ENCODE data around the gene AP2B1. TPM values are rescaled to one million over a fixed set of nuclear protein-coding genes. Genes with fewer than 3 reads are reported as not detected.
"Not testable (repeated sequence)": the region's sequence is repeated elsewhere in the genome, so short reads cannot be mapped to it uniquely, and the experiment has no call there.

AP2B1 gene
- total RNA-seq, 3 donors from 2014 or later = 78.4 to 91.9 (median 88.5) TPM

DNA sequence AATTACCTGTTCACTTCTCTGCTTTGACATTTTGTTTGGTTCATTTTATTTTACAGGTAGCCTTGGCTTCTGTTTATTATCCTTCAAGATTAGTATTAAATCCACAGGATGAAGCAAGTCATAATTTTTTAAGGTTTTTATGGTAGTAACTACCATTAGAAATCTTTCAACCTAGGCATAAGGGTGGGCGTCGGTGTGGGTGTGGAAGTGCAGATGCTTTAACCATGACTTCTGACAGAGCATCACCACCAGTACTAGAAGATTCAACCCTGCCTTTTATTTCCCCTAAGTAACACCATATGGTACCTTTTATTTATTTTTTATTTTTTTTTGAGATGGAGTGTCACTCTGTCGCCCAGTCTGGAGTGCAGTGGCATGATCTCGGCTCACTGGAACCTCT is 22.7 kb downstream of the AP2B1 start:
- H3K27me3 ChIP-seq = no peaks in the 10 kb centered on the region
- no peak overlapping the region for H3K4me3 ChIP-seq
- intact Hi-C loops (cut with DNase I; ENCODE audit: low total_unique reads) = no loop called here
- H3K36me3 ChIP-seq = no peaks in the 10 kb centered on the region
- no peak for DNase-seq (ENCODE audit: low spot score in 2 of 2)
- H3K9me3 ChIP-seq = no peaks in the 10 kb centered on the region
- TF ChIP-seq POLR2A (IDR thresholded peaks at IDR 0.05) (no peak), POLR2AphosphoS5 (IDR thresholded peaks at IDR 0.05) (no peak)
- TF ChIP-seq, protein P1, sequence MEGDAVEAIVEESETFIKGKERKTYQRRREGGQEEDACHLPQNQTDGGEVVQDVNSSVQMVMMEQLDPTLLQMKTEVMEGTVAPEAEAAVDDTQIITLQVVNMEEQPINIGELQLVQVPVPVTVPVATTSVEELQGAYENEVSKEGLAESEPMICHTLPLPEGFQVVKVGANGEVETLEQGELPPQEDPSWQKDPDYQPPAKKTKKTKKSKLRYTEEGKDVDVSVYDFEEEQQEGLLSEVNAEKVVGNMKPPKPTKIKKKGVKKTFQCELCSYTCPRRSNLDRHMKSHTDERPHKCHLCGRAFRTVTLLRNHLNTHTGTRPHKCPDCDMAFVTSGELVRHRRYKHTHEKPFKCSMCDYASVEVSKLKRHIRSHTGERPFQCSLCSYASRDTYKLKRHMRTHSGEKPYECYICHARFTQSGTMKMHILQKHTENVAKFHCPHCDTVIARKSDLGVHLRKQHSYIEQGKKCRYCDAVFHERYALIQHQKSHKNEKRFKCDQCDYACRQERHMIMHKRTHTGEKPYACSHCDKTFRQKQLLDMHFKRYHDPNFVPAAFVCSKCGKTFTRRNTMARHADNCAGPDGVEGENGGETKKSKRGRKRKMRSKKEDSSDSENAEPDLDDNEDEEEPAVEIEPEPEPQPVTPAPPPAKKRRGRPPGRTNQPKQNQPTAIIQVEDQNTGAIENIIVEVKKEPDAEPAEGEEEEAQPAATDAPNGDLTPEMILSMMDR (IDR thresholded peaks at IDR 0.05) = no peak
- no peaks in the 10 kb centered on the region for H3K4me1 ChIP-seq
- no peak overlapping the region for H3K27ac ChIP-seq

DNA sequence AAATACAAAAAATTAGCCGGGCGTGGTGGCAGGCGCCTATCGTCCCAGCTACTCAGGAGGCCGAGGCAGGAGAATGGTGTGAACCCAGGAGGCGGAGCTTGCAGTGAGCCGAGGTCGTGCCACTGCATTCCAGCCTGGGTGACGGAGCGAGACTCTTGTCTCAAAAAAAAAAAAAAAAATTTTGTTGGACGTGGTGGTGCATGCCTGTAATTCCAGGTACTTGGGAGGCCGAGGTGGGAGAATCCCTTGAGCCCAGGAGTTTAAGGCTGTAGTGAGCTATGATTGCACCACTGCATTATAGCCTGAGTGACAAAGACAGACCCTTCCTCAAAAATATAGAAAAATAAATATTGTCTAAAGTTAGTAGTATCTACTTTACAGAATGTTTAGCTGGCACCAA is 23.6 kb downstream of the AP2B1 start:
- H3K36me3 ChIP-seq; intact Hi-C loops (cut with DNase I; ENCODE audit: low total_unique reads); H3K27ac ChIP-seq; H3K27me3 ChIP-seq; H3K4me1 ChIP-seq; DNase-seq (ENCODE audit: low spot score in 2 of 2); H3K4me3 ChIP-seq; H3K9me3 ChIP-seq: not testable (repeated sequence)

DNA sequence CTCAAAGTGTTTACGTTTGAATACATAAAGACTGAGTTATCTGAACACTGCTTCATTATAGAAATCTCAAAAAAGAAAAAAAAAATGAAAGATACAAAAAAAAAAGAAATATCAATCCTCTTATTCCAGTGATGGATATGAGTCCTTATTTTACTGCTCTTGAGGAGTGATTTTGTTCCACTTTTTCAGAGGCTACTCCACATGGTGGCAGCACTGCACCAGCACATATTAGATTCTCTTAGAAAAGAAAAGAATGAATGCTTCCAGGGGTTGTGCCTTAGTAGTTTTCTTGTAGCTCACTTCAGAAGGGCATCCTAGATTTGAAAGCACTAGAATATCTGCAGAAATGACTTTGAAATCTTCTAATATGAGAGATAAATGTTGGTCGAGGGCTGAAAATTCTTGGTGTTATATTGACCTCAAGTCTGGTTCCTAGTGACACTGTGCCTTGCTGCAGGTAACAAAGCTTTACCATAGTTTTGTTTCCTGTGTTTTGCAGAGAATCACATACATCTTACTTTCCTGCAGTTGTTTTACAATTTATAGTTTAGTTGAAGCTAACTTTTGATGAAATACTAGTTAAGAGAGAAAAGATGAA is 25.9 kb downstream of the AP2B1 start:
- TF ChIP-seq, protein P1 (IDR thresholded peaks at IDR 0.05) = peak in 2 of 3 donors; percentile 41 to 44
- no peak for TF ChIP-seq POLR2AphosphoS5 (IDR thresholded peaks at IDR 0.05)
- TF ChIP-seq POLR2A (IDR thresholded peaks at IDR 0.05) = no peak
- intact Hi-C loops (cut with DNase I; ENCODE audit: low total_unique reads) = no loop called here
- Histone ChIP-seq H3K27me3 (no peaks in the 10 kb centered on the region), H3K36me3 (no peaks in the 10 kb centered on the region), H3K4me1 (no peaks in the 10 kb centered on the region), H3K27ac (no peak overlapping the region), H3K9me3 (no peaks in the 10 kb centered on the region), H3K4me3 (no peak overlapping the region)
- DNase-seq (ENCODE audit: low spot score in 2 of 2) = no peak

DNA sequence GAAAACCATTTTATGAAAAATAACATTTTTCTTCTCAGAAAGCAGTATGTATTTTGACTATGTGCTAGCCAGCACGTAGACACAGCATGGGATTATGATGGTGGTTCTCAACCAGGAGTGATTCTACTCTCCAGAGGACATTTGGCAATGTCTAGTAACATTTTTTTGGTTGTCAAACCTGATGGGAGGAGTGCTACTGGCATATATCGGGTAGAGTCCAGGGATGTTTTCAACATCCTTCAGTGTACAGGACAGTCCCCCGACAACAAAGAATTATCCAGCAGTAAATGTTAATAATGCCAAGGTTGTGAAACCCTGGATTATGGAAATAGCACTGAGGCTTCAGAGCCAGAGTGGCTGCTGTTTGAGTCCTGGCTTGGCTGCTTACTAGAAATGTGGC is 27.7 kb downstream of the AP2B1 start:
- H3K4me3 ChIP-seq = no peak overlapping the region
- H3K9me3 ChIP-seq = no peaks in the 10 kb centered on the region
- no peaks in the 10 kb centered on the region for H3K4me1 ChIP-seq
- intact Hi-C loops (cut with DNase I; ENCODE audit: low total_unique reads) = loop anchor here (5.0 kb wide), 1 partner anchor 42 kb away; no protein-coding TSS in a partner anchor
- no peak overlapping the region for H3K27ac ChIP-seq
- TF ChIP-seq, protein P1 (IDR thresholded peaks at IDR 0.05) = no peak
- TF ChIP-seq POLR2AphosphoS5 (IDR thresholded peaks at IDR 0.05) (no peak), POLR2A (IDR thresholded peaks at IDR 0.05) (no peak)
- H3K36me3 ChIP-seq = no peaks in the 10 kb centered on the region
- no peak for DNase-seq (ENCODE audit: low spot score in 2 of 2)
- H3K27me3 ChIP-seq = no peaks in the 10 kb centered on the region

DNA sequence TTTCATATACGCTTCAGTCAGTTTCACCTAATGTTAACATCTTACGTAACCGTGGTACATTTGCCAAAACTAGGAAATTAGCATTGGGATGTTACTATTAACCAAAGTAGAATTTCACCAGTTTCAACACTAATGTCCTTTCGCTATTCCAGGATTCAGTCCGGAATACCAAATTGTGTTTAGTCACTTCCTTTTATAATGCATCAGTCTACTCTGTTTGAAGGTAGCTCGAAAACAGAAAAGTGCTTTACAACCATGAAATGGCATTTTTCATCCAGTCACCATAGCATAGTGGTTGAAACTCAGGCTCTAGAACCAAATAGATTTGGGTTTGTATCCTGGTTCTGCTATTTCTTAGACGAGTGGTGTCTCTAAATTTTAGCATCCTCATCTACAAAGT is 29.4 kb downstream of the AP2B1 start:
- TF ChIP-seq POLR2AphosphoS5 (IDR thresholded peaks at IDR 0.05) (no peak), POLR2A (IDR thresholded peaks at IDR 0.05) (no peak)
- TF ChIP-seq, protein P1 (IDR thresholded peaks at IDR 0.05) = no peak
- no peak overlapping the region for H3K4me3 ChIP-seq
- no peak for DNase-seq (ENCODE audit: low spot score in 2 of 2)
- no peaks in the 10 kb centered on the region for H3K27me3 ChIP-seq
- H3K4me1 ChIP-seq = no peaks in the 10 kb centered on the region
- H3K9me3 ChIP-seq = no peaks in the 10 kb centered on the region
- H3K27ac ChIP-seq = no peak overlapping the region
- H3K36me3 ChIP-seq = no peaks in the 10 kb centered on the region
- intact Hi-C loops (cut with DNase I; ENCODE audit: low total_unique reads) = loop anchor here (5.0 kb wide), 1 partner anchor 41 kb away; no protein-coding TSS in a partner anchor
